ENCODE measurements around the gene SORCS2.

The SORCS2 gene

DNA sequence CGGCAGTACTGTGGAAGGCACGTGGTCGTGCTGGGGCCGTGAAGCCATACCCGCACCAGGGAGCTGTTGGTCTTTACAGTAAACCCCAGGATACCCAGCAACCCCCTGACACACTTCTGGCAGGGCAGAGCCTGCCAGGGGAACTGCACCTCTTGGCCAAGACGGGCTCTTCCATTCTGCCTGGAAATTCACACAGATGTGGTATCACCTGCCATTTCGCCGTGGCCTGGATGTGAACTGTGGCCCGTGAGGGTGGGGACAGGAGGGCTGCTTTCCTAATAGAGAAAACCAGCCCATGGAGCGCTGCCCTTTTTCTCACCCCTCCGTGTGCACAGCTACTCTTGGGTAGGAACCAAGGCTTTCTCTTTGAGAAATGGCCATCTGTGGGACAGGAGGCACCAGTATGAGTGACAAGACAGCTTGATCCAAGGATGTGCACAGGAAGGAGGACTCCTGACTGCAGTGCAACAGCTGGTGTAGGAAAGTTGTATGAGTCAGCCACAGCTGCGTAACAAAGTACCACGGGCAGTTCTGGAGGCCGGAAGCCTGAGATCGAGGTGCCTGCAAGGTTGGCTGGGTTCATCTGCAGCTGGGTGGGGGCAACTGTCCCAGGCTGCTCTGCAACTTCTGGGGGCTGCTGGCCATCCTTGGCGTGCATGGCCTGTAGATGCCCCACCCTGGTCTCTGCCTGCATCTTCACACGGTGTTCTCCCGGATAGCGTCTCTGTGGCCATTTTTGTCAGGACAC, 146.7 kb downstream of the SORCS2 start:
- TF ChIP-seq PKNOX1 (IDR thresholded peaks at IDR 0.05), result no peak
- no peak for TF ChIP-seq HDGF (IDR thresholded peaks at IDR 0.05; ENCODE audit: borderline replicate concordance)
- no peak for TF ChIP-seq BHLHE40 (IDR thresholded peaks at IDR 0.05; ENCODE audit: borderline replicate concordance)
- TF ChIP-seq LEF1 (IDR thresholded peaks at IDR 0.05; ENCODE audit: borderline replicate concordance), result no peak
- no peak for TF ChIP-seq SUZ12 (IDR thresholded peaks at IDR 0.05)
- TF ChIP-seq FOXM1 (IDR thresholded peaks at IDR 0.05; ENCODE audit: borderline replicate concordance), result no peak
- no peak for TF ChIP-seq NFRKB (IDR thresholded peaks at IDR 0.05)
- no peak for TF ChIP-seq FOXA1 (IDR thresholded peaks at IDR 0.05)
- no peak for TF ChIP-seq CTBP1 (IDR thresholded peaks at IDR 0.05; ENCODE audit: borderline replicate concordance)
- no peak for TF ChIP-seq SP1 (IDR thresholded peaks at IDR 0.05)
- TF ChIP-seq L3MBTL2 (conservative IDR thresholded peaks at IDR 0.05), result no peak
- no peak for TF ChIP-seq ARNT (IDR thresholded peaks at IDR 0.05)
- TF ChIP-seq TARDBP (IDR thresholded peaks at IDR 0.05), result no peak
- no peak for TF ChIP-seq ZNF384 (IDR thresholded peaks at IDR 0.05)
- no peak for TF ChIP-seq FOXK2 (IDR thresholded peaks at IDR 0.05)
- ChIA-PET POLR2A (no interaction called here), CTCF (no interaction called here)
- DNase-seq (ENCODE audit: extremely low spot score), result no peak

- CTCF ChIA-PET, result no interaction called here
- POLR2A ChIA-PET, result no interaction called here
- TF ChIP-seq L3MBTL2 (conservative IDR thresholded peaks at IDR 0.05) (no peak), ELF4 (IDR thresholded peaks at IDR 0.05) (no peak), ZNF384 (IDR thresholded peaks at IDR 0.05) (no peak), SP1 (IDR thresholded peaks at IDR 0.05) (no peak), BHLHE40 (IDR thresholded peaks at IDR 0.05; ENCODE audit: borderline replicate concordance) (no peak), FOXK2 (IDR thresholded peaks at IDR 0.05) (no peak), SUZ12 (IDR thresholded peaks at IDR 0.05) (no peak), FOXA1 (IDR thresholded peaks at IDR 0.05) (no peak), HDGF (IDR thresholded peaks at IDR 0.05; ENCODE audit: borderline replicate concordance) (no peak), LEF1 (IDR thresholded peaks at IDR 0.05; ENCODE audit: borderline replicate concordance) (no peak), TARDBP (IDR thresholded peaks at IDR 0.05) (no peak), FOXM1 (IDR thresholded peaks at IDR 0.05; ENCODE audit: borderline replicate concordance) (no peak), NFRKB (IDR thresholded peaks at IDR 0.05) (no peak), PKNOX1 (IDR thresholded peaks at IDR 0.05) (no peak), ARNT (IDR thresholded peaks at IDR 0.05) (no peak), CTBP1 (IDR thresholded peaks at IDR 0.05; ENCODE audit: borderline replicate concordance) (no peak)
- no peak for DNase-seq (ENCODE audit: extremely low spot score)
Measured at GRCh38 chr4:7339751-7340552, 147.6 kb downstream of the SORCS2 start.

DNA sequence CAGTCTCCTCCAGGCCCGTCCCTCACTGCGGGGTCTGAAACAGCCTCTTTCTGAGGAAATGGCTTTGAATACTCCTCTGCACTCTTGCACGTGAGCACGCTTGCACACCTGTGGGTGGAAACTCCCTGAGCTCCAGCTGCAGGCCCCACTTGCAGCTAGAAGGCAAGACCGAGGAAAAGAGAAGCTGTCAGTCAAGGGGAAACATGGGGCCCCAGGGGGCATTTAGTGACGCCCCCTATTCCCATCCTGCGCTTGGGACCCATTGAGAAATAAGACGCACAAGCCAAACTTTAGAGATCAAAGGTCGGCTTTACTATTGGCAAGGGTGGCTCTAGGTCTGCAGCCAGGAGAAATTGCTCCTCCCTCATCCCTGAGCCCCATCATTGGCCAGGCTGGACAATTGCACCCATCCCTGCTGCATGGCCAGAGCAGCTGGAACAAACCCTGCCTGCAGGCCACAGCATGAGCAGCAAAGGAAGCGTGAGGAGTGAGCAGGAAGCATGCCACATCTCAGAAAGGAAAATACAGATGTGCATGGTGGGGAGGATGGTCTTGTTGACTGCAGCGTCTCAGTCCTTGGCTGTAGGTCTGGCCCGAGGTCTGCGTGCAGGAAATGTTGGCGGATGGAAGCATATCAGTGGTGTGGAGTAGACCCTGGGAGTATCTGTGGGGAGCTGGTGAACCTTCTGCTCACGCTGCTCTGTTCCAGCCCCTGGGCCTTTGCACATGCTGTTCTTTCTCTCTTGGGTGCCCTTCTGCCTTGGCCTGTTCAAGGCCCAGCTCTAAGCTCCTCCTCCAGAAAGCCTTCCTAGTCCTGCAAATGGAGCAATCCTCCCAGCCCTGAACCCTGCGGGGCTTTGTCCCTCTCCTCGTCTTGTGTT, 148.5 kb downstream of the SORCS2 start:
- ChIA-PET POLR2A (no interaction called here), CTCF (no interaction called here)
- DNase-seq (ENCODE audit: extremely low spot score), result no peak
- TF ChIP-seq BHLHE40 (IDR thresholded peaks at IDR 0.05; ENCODE audit: borderline replicate concordance), result no peak
- no peak for TF ChIP-seq HDGF (IDR thresholded peaks at IDR 0.05; ENCODE audit: borderline replicate concordance)
- no peak for TF ChIP-seq SUZ12 (IDR thresholded peaks at IDR 0.05)
- no peak for TF ChIP-seq TARDBP (IDR thresholded peaks at IDR 0.05)
- no peak for TF ChIP-seq NFRKB (IDR thresholded peaks at IDR 0.05)
- TF ChIP-seq FOXM1 (IDR thresholded peaks at IDR 0.05; ENCODE audit: borderline replicate concordance), result no peak
- TF ChIP-seq FOXA1 (IDR thresholded peaks at IDR 0.05), result no peak

DNA sequence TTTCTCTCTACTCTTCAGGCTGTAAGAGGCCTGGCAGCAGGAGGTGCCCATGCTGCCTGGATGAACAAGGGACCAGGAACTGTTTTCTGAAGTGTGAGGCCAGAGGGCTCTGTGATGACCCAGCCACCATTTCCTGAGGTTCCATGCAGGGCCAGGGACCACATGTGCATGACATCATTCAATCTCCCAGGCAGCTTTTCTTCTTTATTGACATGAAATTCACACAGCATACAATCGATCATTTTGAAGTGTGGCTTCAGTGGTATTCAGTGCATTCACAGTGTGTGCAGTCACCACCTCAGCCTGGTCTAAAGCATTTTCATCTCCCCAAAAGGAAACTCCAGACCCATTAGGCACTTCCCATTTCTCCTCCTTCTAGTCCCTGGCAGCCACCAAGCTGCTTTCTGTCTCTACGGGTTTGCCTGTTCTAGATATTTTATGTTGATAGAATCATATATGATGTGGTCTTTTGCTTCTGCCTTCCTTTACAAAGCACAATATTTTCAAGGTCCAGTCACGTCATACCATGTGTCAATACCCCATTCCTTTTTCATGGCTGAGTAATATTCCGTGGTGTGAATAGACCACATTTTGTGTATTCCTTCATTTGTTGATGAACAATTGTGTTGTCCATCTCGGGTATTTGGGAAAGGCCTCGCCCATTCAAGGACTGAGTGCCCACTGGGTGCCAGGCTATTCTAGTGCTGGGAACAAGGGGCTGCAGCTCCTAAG, 149.3 kb downstream of the SORCS2 start:
- DNase-seq (ENCODE audit: extremely low spot score), result no peak
- ChIA-PET POLR2A (no interaction called here), CTCF (no interaction called here)
- no peak for TF ChIP-seq CTBP1 (IDR thresholded peaks at IDR 0.05; ENCODE audit: borderline replicate concordance)
- TF ChIP-seq BHLHE40 (IDR thresholded peaks at IDR 0.05; ENCODE audit: borderline replicate concordance), result no peak
- no peak for TF ChIP-seq NFRKB (IDR thresholded peaks at IDR 0.05)
- no peak for TF ChIP-seq SUZ12 (IDR thresholded peaks at IDR 0.05)
- TF ChIP-seq FOXK2 (IDR thresholded peaks at IDR 0.05), result no peak
- no peak for TF ChIP-seq HDGF (IDR thresholded peaks at IDR 0.05; ENCODE audit: borderline replicate concordance)
- no peak for TF ChIP-seq PKNOX1 (IDR thresholded peaks at IDR 0.05)
- no peak for TF ChIP-seq SP1 (IDR thresholded peaks at IDR 0.05)
- TF ChIP-seq ELF4 (IDR thresholded peaks at IDR 0.05), result no peak
- TF ChIP-seq L3MBTL2 (conservative IDR thresholded peaks at IDR 0.05), result no peak
- TF ChIP-seq FOXA1 (IDR thresholded peaks at IDR 0.05), result no peak
- no peak for TF ChIP-seq FOXM1 (IDR thresholded peaks at IDR 0.05; ENCODE audit: borderline replicate concordance)
- no peak for TF ChIP-seq ZNF384 (IDR thresholded peaks at IDR 0.05)
- TF ChIP-seq ARNT (IDR thresholded peaks at IDR 0.05), result no peak
- TF ChIP-seq LEF1 (IDR thresholded peaks at IDR 0.05; ENCODE audit: borderline replicate concordance), result no peak
- no peak for TF ChIP-seq TARDBP (IDR thresholded peaks at IDR 0.05)
